GM18858 (cell line): ENCODE results near the gene CREB5.

ENCODE experiments used
- ATAC-seq: cut with Tn5 transposase; IDR thresholded peaks from one replicate; pipeline ENCODE4 v1.9.1; 2021; ENCODE audit not compliant: unreplicated experiment

The CREB5 gene

DNA sequence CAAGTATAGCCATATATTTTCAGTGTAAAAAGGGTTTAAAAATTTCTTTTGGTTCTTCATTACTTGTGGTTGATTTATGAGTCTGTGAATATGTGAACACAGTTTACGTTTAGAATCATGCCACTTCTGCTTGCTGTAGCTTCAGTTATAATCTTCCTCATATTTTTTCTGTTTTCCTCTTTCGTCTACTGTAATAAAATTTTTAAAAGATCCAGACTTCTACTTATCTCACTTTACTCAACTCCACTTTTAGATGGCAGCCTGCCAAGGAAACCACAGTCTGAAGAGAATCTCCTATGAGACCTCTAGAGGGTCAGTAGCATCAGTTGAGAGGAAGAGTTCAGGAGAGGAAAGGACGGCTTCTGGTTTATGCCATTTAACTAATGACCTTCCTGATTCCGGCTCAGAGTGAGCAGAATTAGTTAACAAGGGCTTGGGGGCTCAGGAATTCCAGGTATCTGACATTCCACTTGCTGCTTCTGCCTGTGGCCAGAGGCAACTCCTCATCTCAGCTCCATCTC lies 21.4 kb downstream of the CREB5 start:
- ATAC-seq: no peak

GRCh38 chr7:28434510-28434909 lies 22.2 kb downstream of the CREB5 start:
- ATAC-seq: no peak

- no peak for ATAC-seq
Measured at GRCh38 chr7:28435152-28435551, 22.8 kb downstream of the CREB5 start.

GRCh38 chr7:28435732-28436378 lies 23.5 kb downstream of the CREB5 start:
- no peak for ATAC-seq

DNA sequence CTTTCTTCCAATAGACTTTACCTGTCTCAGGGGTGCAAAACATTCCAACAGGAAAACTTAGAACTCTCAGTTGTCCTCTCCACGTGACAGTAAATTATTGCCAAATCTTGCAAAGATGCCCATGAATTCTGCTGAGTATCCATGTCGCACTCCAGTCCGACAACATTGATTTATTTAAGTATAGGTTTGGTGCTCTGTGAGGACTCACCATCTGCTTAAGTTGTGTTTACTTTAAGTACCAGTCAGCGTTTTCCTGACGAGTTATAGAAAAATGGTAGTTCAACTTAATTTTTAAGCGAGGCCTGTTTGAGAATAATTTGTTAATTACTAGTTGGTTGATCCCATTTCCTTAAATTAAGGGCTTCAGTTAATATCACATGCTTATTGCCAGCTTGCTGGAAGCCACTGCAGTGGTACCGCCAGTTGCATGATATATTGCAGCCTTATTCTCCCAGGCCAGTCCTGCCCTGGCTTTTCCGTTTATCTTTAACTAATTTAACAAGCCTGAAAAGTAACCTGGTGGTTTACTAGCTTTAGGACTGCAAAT lies 27.8 kb downstream of the CREB5 start:
- ATAC-seq: no peak

DNA sequence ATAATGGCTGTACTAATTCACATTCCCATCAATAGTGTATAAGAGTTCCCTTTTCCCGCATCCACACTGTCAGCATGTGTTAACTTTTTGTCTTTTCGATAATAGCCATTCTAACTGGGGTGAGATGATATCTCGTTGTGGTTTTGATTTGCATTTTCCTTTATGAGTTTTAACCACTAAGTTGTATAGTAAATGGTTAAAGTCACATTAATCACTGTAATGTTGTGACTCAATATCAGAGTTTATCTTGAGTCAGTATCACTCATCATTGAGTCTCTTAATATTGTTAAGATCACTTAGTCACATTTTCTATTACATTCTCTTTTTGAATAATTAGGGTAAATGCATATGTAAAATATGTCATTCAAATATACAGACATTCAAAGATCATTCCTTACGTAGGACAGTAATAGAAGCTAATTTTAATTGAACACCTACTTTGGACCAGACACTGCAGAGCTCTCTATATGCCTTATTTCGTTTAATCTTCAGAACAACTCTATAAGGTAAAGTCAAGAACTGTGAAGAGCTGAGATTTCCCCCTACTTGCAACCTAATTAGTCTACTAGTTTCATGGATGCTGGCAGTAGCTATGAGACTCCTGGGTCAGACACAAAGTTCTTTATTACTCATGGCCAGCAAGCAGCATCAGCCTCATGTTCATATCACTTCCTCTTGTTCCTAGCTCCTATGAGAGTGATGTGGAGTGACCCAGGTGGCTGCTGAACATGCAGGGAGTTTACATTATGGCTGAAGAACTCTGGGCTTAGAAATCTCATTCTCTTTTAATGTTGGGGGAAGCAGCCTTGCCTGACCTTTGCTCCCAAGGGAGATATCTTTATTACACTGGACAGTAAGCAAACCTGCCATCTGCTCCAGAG lies 30.5 kb downstream of the CREB5 start:
- no peak for ATAC-seq

GRCh38 chr7:28446131-28446530 lies 33.8 kb downstream of the CREB5 start:
- ATAC-seq: no peak

DNA sequence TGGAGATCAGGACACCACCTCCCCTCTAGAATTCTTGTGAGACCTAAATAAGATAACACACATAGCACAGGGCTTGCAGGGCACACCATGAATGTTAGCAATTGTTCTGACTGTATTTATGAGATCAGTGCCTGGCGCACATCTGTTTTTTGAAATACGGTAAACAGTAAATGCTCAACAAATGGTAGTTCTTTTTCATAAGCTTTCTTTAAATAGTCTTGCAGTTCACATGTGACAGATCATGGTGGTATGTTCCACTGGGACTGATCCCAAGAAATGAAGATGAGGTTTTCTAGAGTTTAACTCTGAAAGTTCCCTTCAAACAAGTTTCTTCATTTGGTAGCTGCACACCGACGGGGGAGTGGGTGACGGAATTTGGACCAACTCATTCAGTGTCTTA lies 34.8 kb downstream of the CREB5 start:
- ATAC-seq: no peak

GRCh38 chr7:28448708-28449107 lies 36.4 kb downstream of the CREB5 start:
- ATAC-seq: no peak

- no peak for ATAC-seq
Measured at GRCh38 chr7:28452681-28453080, 40.4 kb downstream of the CREB5 start.

DNA sequence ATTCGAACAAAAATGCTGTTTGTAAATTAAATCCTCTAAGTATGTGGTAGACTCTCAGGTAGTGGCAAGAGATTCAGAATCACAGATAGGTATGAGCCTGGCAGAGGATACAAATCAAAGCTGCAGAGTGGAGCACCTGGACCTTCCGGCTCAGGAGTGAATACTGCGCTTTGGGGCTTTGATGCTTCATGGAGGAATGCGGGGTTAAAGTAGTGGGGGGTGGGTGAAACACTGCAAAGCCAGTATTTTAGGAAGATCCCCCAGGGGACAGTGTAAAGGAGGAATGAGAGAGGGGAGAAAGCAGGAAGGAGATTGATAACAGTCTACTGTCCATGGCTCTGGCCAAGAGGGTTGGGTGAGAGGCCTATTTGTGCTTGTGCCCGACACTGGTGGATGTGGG lies 43.2 kb downstream of the CREB5 start:
- ATAC-seq: no peak

GRCh38 chr7:28456044-28456443 lies 43.7 kb downstream of the CREB5 start:
- no peak for ATAC-seq

- no peak for ATAC-seq
Measured at GRCh38 chr7:28458732-28459131, 46.4 kb downstream of the CREB5 start.

GRCh38 chr7:28459306-28459705 lies 47.0 kb downstream of the CREB5 start:
- ATAC-seq: no peak

- no peak for ATAC-seq
Measured at GRCh38 chr7:28465697-28466096, 53.4 kb downstream of the CREB5 start.

- ATAC-seq: no peak
Measured at GRCh38 chr7:28466341-28466740, 54.0 kb downstream of the CREB5 start.

DNA sequence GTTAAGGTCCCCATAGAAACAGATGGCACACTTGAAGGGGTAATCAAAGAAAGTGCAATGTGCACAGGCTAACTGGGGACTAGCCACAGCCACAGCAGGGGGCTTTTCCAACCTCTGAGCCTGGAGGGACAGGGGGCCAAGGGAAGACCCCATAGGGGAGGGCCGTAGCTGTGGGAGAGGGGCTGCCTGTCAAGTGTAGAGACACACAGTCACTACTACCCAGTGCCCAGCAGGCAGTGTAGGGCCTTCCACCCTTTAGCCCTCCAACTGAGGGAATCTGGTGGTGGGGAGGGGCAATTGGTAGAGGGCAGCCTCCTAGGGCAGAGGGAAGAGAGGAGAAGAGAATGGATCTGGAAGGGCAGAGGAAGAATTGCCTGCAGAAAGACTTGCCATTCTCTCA lies 54.6 kb downstream of the CREB5 start:
- no peak for ATAC-seq

GRCh38 chr7:28469562-28469961 lies 57.2 kb downstream of the CREB5 start:
- no peak for ATAC-seq

DNA sequence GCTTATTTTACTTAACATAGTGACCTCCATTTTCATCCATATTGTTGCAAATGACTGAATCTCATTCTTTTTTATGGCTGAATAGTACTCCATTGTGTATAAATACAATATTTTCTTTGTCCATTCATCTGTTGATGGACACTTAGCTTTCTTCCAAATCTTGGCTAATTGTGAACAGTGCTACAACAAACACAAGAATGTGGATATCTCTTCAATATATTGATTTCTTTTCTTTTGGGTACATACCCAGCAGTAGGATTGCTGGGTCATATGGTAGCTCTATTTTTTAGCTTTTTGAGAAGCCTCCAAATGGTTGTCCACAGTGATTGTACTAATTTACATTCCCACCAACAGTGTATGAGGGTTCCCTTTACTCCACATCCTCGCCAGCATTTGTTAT lies 58.0 kb downstream of the CREB5 start:
- ATAC-seq: no peak

GRCh38 chr7:28472332-28472731 lies 60.0 kb downstream of the CREB5 start:
- ATAC-seq: no peak

DNA sequence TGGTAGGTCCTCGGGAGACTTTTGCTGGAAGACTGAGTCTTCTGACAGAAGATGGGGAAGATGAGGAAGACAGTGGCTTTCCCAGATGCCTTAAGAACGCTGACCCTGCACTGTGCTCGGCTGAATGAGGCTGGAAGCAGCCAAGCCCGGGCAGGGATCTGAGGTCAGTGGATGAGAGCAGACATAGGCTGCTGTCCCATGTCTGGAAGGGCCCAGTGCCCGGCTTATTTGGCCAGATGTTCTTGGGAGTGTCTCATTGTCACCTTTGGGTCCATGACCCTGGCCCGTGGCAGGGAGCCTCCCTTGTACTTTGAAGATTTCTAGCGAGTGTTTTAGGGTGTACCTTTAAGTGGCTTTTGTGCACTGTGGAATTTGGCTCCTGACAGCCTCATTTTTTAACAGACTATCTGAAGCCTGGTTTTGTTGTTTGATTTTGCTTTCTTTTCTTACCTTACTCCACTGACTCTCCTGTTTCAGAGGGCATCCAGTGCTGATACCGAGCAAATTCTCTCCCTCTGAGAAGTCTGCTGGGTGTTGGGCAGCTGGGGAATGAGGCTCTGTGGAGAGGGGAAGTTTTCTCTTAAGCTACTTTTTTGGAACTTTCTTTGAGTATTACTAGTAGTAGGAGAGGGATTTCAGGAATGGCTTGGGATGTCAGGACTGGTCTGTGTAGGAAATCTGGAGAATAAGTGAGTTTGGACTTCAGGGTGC lies 61.4 kb downstream of the CREB5 start:
- ATAC-seq: no peak
